Esophagus squamous epithelium (tissue), 4 donors: ENCODE results near the gene GPC3.

Experiments
- POLR2A ChIP-seq, 4 donors: fragments of 450-650 bp; IDR thresholded peaks; one replicate each; pipeline ENCODE4 v1.6.1; 2017; ENCODE audit warnings: antibody characterized with exemption in 4 of 4, mild to moderate bottlenecking in 4 of 4, moderate library complexity in 3 of 4
- TF ChIP-seq, protein P1 (sequence below), 6 experiments: fragments of 450-650 bp in 4 of 6; fragments of 200-600 bp in 2 of 6; sonication (generic) in 2 of 6; IDR thresholded peaks; one replicate each; pipeline ENCODE4 v1.5.1; 2016 to 2019; ENCODE audit warnings: antibody characterized with exemption in 6 of 6, mild to moderate bottlenecking in 4 of 6, moderate library complexity in 4 of 6

DNA sequence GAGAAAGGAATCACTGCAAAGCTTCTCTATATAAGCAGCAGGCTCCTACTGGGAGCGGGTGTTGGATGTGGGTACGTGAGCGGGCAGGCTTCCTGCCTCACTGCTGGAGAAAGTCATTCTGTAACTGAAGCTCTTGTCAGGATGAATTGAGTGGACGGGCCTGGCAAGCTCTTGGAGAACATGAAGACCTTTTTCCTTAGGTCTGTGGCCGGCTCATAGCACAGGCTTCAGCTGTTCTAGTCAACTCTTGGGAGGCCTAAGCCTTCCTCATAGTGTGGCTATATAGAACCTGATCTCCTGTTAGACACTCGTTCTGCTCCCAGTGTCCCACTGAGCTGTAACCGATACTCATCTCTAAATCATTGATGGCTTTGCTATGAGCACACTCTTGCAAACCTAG lies 461.9 kb downstream of the GPC3 start:
- TF ChIP-seq, protein P1, sequence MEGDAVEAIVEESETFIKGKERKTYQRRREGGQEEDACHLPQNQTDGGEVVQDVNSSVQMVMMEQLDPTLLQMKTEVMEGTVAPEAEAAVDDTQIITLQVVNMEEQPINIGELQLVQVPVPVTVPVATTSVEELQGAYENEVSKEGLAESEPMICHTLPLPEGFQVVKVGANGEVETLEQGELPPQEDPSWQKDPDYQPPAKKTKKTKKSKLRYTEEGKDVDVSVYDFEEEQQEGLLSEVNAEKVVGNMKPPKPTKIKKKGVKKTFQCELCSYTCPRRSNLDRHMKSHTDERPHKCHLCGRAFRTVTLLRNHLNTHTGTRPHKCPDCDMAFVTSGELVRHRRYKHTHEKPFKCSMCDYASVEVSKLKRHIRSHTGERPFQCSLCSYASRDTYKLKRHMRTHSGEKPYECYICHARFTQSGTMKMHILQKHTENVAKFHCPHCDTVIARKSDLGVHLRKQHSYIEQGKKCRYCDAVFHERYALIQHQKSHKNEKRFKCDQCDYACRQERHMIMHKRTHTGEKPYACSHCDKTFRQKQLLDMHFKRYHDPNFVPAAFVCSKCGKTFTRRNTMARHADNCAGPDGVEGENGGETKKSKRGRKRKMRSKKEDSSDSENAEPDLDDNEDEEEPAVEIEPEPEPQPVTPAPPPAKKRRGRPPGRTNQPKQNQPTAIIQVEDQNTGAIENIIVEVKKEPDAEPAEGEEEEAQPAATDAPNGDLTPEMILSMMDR (IDR thresholded peaks at IDR 0.05) = no peak
- TF ChIP-seq POLR2A (IDR thresholded peaks at IDR 0.05) = no peak
